DOHH2 (cell line): ENCODE data around the gene SFRP5.

Experiments used
- EZH2phosphoT487 ChIP-seq: fragments of 200-600 bp; sonication (generic); IDR thresholded peaks from 2 replicates; pipeline ENCODE4 v1.6.1; 2017; ENCODE audit warnings: borderline replicate concordance, mild to moderate bottlenecking, antibody characterized with exemption, low read length, moderate library complexity, mixed read lengths
- TF ChIP-seq, protein P1 (sequence below): fragments of 200-600 bp; sonication (generic); IDR thresholded peaks from one replicate; pipeline ENCODE4 v1.5.1; 2014; ENCODE audit warnings: antibody characterized with exemption, mild to moderate bottlenecking, low read depth, low read length; ENCODE audit not compliant: poor library complexity, severe bottlenecking

DNA sequence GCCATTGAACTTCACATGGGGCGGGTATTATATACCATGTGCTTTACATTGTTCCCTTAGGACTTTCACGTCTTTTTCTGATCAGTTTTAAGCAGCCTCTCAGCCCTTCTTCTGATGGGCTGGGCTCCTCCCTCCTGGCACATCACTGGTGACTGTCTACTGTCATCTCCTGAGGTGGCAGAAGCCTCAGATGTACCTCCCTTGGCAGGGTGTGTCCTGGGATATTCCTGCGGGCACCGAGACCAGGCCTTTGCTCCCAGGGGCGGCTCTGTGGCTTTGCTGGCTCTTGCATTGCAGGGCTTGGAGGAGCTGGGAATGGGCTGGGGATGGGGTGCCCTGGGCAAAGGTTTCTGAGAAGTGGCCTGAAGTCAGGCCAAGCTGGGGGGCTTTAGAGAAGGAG, 43.2 kb upstream of the SFRP5 start:
- TF ChIP-seq, protein P1, sequence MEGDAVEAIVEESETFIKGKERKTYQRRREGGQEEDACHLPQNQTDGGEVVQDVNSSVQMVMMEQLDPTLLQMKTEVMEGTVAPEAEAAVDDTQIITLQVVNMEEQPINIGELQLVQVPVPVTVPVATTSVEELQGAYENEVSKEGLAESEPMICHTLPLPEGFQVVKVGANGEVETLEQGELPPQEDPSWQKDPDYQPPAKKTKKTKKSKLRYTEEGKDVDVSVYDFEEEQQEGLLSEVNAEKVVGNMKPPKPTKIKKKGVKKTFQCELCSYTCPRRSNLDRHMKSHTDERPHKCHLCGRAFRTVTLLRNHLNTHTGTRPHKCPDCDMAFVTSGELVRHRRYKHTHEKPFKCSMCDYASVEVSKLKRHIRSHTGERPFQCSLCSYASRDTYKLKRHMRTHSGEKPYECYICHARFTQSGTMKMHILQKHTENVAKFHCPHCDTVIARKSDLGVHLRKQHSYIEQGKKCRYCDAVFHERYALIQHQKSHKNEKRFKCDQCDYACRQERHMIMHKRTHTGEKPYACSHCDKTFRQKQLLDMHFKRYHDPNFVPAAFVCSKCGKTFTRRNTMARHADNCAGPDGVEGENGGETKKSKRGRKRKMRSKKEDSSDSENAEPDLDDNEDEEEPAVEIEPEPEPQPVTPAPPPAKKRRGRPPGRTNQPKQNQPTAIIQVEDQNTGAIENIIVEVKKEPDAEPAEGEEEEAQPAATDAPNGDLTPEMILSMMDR = no peak
- TF ChIP-seq EZH2phosphoT487 = no peak
